GM23338 (cell line): ENCODE results near the gene ADAMTS17. TPM values are rescaled to one million over a fixed set of nuclear protein-coding genes. Genes with fewer than 3 reads are reported as not detected.

Experiments used
- ATAC-seq: fragments of 200-7000 bp; cut with Tn5 transposase; 3 replicates; pipeline ENCODE4 v1.9.1; 2020
- DNase-seq: peaks from one replicate; pipeline ENCODE4 v3.0.0-alpha.2; 2015; ENCODE audit warnings: low spot score
- H2AFZ ChIP-seq: fragments of 200-600 bp; sonication (generic); 2 replicates; pipeline ENCODE4 v1.8.0; 2016; ENCODE audit warnings: antibody characterized with exemption, mild to moderate bottlenecking, moderate library complexity
- H3F3A ChIP-seq: fragments of 200-600 bp; sonication (generic); replicated peaks from 2 replicates; pipeline ENCODE4 v1.8.0; 2017; ENCODE audit warnings: antibody characterized with exemption, mixed run types, low read depth
- H3K27ac ChIP-seq: fragments of 200-600 bp; sonication (generic); 2 replicates; pipeline ENCODE4 v1.6.1; 2016; ENCODE audit warnings: low read depth
- H3K27me3 ChIP-seq: fragments of 200-600 bp; sonication (generic); 2 replicates; pipeline ENCODE4 v1.8.0; 2016; ENCODE audit warnings: mild to moderate bottlenecking, mixed run types, moderate library complexity; ENCODE audit not compliant: insufficient read depth
- H3K36me3 ChIP-seq: fragments of 200-600 bp; sonication (generic); 2 replicates; pipeline ENCODE4 v1.8.0; 2016; ENCODE audit warnings: mild to moderate bottlenecking; ENCODE audit not compliant: insufficient read depth
- H3K4me1 ChIP-seq: fragments of 200-600 bp; sonication (generic); 2 replicates; pipeline ENCODE4 v1.8.0; 2016; ENCODE audit warnings: mild to moderate bottlenecking, moderate library complexity; ENCODE audit not compliant: insufficient read depth
- H3K4me2 ChIP-seq: fragments of 200-600 bp; sonication (generic); 2 replicates; pipeline ENCODE4 v1.7.1; 2017; ENCODE audit warnings: mixed run types
- H3K4me3 ChIP-seq: fragments of 200-600 bp; sonication (generic); 2 replicates; pipeline ENCODE4 v1.6.1; 2016; ENCODE audit warnings: mixed run types
- H3K79me2 ChIP-seq: fragments of 200-600 bp; sonication (generic); replicated peaks from 2 replicates; pipeline ENCODE4 v1.8.0; 2017; ENCODE audit warnings: mild to moderate bottlenecking; ENCODE audit not compliant: insufficient read depth
- H3K9me2 ChIP-seq: fragments of 200-600 bp; sonication (generic); 2 replicates; pipeline ENCODE4 v1.8.0; 2017; ENCODE audit not compliant: insufficient read depth
- H4K20me1 ChIP-seq: fragments of 200-600 bp; sonication (generic); replicated peaks from 2 replicates; pipeline ENCODE4 v1.8.0; 2017; ENCODE audit warnings: mild to moderate bottlenecking; ENCODE audit not compliant: insufficient read depth
- H3K27ac Mint-ChIP-seq: 2 replicates; pipeline ENCODE4 v1.8.0; 2020; ENCODE audit warnings: inconsistent platforms, mild to moderate bottlenecking, moderate library complexity, mixed read lengths
- H3K27me3 Mint-ChIP-seq: 3 replicates; pipeline ENCODE4 v1.8.0; 2022; ENCODE audit warnings: low read depth, mild to moderate bottlenecking, moderate library complexity, mixed read lengths, inconsistent platforms; ENCODE audit not compliant: insufficient read depth, poor library complexity
- H3K36me3 Mint-ChIP-seq: 3 replicates; pipeline ENCODE4 v1.8.0; 2021; ENCODE audit warnings: low read depth, mild to moderate bottlenecking, inconsistent platforms, moderate library complexity, mixed read lengths
- H3K4me1 Mint-ChIP-seq: 3 replicates; pipeline ENCODE4 v1.8.0; 2020; ENCODE audit warnings: mild to moderate bottlenecking, inconsistent platforms, mixed read lengths
- H3K4me3 Mint-ChIP-seq: 3 replicates; pipeline ENCODE4 v1.8.0; 2021; ENCODE audit warnings: moderate library complexity, mild to moderate bottlenecking, inconsistent platforms, mixed read lengths
- H3K9me3 Mint-ChIP-seq: 3 replicates; pipeline ENCODE4 v1.8.0; 2020; ENCODE audit warnings: moderate library complexity, mild to moderate bottlenecking, inconsistent platforms, mixed read lengths
- CREB1 ChIP-seq: fragments of 250-450 bp; sonication (Bioruptor Pico); IDR thresholded peaks from 2 replicates; pipeline ENCODE4 v1.5.0; 2020; ENCODE audit warnings: low read depth, mild to moderate bottlenecking, moderate library complexity
- EZH2 ChIP-seq: fragments of 200-600 bp; sonication (generic); IDR thresholded peaks from one replicate; pipeline ENCODE4 v1.8.0; 2017; ENCODE audit warnings: antibody characterized with exemption, mild to moderate bottlenecking, low read depth; ENCODE audit not compliant: unreplicated experiment
- NANOG ChIP-seq: IDR thresholded peaks from 2 replicates; pipeline ENCODE4 v1.6.1; 2016; ENCODE audit warnings: antibody characterized with exemption, borderline replicate concordance
- STAT1 ChIP-seq: IDR thresholded peaks from one replicate; pipeline ENCODE4 v1.6.1; 2016; ENCODE audit warnings: antibody characterized with exemption; ENCODE audit not compliant: unreplicated experiment
- polyA plus RNA-seq: library from polyadenylated mRNA; unstranded; fragments of >200 nt; fragmentation: Nextera tagmentation; extraction: Ambion mirVana; gene quantifications from 2 replicates; pipeline ENCODE4 v1.2.1, GENCODE V29; 2016
- total RNA-seq: library from RNA; depleted of rRNA; stranded (reverse); fragments of >200 nt; shearing (Covaris generic); gene quantifications from 2 replicates; pipeline ENCODE4 v1.2.3, GENCODE V29; 2014
- TF ChIP-seq, protein P1 (sequence below): IDR thresholded peaks from 2 replicates; pipeline ENCODE4 v1.6.1; 2016; ENCODE audit warnings: antibody characterized with exemption
- TF ChIP-seq, protein P2 (sequence below): IDR thresholded peaks from one replicate; pipeline ENCODE4 v1.6.1; 2018; ENCODE audit warnings: antibody characterized with exemption; ENCODE audit not compliant: unreplicated experiment

The ADAMTS17 gene
- total and polyA plus RNA-seq, 2 experiments from 2014 or later = 0.60 to 3.8 TPM

DNA sequence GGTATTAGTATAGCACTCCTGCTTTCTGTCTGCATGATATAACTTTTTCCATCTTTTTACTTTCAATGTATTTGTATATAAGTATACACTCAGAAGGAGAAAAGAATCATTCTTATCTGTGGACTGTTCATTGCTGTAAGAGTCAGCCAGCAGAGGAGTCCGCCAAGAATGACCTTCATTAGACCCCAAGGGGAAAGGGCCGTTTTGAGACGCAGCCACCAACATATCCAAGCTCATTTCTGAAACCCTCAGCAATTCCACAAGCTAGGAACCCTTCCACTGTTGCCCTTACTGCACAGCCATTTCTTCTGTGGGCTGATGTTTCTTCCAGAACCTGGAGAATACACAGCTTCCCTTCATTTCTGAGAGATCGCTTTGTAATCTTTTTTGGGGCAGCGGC is 301.8 kb downstream of the ADAMTS17 start:
- Mint-ChIP-seq H3K4me3 (no peak overlapping the region), H3K27ac (no peak overlapping the region), H3K9me3 (no peaks in the 10 kb centered on the region), H3K4me1 (peaks cover 4% of the 10 kb centered on the region; the same call in 1 of the 3 replicates), H3K36me3 (no peaks in the 10 kb centered on the region), H3K27me3 (peaks cover 2% of the 10 kb centered on the region)
- Histone ChIP-seq H3K4me3 (no peak overlapping the region), H3K9me2 (no peaks in the 10 kb centered on the region), H3K36me3 (no peaks in the 10 kb centered on the region), H4K20me1 (no peaks in the 10 kb centered on the region), H3K4me2 (no peak overlapping the region), H3K27me3 (no peaks in the 10 kb centered on the region), H3K4me1 (no peaks in the 10 kb centered on the region), H3K27ac (no peak overlapping the region), H3K79me2 (no peaks in the 10 kb centered on the region), H2AFZ (no peak overlapping the region), H3F3A (no peaks in the 10 kb centered on the region)
- TF ChIP-seq STAT1 = no peak
- TF ChIP-seq, protein P1, sequence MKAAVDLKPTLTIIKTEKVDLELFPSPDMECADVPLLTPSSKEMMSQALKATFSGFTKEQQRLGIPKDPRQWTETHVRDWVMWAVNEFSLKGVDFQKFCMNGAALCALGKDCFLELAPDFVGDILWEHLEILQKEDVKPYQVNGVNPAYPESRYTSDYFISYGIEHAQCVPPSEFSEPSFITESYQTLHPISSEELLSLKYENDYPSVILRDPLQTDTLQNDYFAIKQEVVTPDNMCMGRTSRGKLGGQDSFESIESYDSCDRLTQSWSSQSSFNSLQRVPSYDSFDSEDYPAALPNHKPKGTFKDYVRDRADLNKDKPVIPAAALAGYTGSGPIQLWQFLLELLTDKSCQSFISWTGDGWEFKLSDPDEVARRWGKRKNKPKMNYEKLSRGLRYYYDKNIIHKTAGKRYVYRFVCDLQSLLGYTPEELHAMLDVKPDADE = no peak
- no peak for TF ChIP-seq EZH2
- ATAC-seq (no peak), DNase-seq (no peak)

DNA sequence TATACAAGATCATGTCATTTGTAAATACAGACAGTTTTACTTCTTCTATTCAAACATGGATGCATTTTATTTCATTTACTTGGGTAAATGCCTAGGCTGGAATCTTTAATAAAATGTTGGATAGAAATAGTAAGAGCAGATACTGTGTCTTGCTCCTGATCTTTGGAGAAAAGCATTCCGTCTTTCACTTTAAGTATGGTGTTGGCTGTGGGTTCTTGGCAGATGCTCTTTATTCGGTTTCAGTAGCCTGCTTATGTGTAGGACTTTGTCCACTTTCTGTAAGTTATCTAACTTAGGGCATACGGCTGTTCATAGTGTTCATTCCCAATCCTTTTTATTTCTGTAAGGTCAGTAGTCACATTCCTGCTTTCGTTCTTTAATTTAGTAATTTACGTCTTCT is 303.0 kb downstream of the ADAMTS17 start:
- Histone ChIP-seq H3K4me2 (no peak overlapping the region), H3F3A (no peaks in the 10 kb centered on the region), H3K36me3 (no peaks in the 10 kb centered on the region), H3K27ac (no peak overlapping the region), H3K4me3 (no peak overlapping the region), H4K20me1 (no peaks in the 10 kb centered on the region), H3K4me1 (no peaks in the 10 kb centered on the region), H3K79me2 (no peaks in the 10 kb centered on the region), H3K9me2 (no peaks in the 10 kb centered on the region), H2AFZ (no peak overlapping the region), H3K27me3 (no peaks in the 10 kb centered on the region)
- ATAC-seq (no peak), DNase-seq (no peak)
- Mint-ChIP-seq H3K9me3 (no peaks in the 10 kb centered on the region), H3K27ac (no peak overlapping the region), H3K4me1 (peaks cover 4% of the 10 kb centered on the region; the same call in 1 of the 3 replicates), H3K4me3 (no peak overlapping the region), H3K27me3 (peaks cover 3% of the 10 kb centered on the region), H3K36me3 (no peaks in the 10 kb centered on the region)
- TF ChIP-seq NANOG = no peak
- no peak for TF ChIP-seq EZH2
- TF ChIP-seq, protein P2, sequence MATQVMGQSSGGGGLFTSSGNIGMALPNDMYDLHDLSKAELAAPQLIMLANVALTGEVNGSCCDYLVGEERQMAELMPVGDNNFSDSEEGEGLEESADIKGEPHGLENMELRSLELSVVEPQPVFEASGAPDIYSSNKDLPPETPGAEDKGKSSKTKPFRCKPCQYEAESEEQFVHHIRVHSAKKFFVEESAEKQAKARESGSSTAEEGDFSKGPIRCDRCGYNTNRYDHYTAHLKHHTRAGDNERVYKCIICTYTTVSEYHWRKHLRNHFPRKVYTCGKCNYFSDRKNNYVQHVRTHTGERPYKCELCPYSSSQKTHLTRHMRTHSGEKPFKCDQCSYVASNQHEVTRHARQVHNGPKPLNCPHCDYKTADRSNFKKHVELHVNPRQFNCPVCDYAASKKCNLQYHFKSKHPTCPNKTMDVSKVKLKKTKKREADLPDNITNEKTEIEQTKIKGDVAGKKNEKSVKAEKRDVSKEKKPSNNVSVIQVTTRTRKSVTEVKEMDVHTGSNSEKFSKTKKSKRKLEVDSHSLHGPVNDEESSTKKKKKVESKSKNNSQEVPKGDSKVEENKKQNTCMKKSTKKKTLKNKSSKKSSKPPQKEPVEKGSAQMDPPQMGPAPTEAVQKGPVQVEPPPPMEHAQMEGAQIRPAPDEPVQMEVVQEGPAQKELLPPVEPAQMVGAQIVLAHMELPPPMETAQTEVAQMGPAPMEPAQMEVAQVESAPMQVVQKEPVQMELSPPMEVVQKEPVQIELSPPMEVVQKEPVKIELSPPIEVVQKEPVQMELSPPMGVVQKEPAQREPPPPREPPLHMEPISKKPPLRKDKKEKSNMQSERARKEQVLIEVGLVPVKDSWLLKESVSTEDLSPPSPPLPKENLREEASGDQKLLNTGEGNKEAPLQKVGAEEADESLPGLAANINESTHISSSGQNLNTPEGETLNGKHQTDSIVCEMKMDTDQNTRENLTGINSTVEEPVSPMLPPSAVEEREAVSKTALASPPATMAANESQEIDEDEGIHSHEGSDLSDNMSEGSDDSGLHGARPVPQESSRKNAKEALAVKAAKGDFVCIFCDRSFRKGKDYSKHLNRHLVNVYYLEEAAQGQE = no peak
- TF ChIP-seq CREB1 (CRISPR knock-in tag) = no peak
